DOHH2 (cell line): ENCODE results near the gene PLPPR5.

ENCODE experiments used
- H3F3A ChIP-seq: fragments of 200-600 bp; sonication (generic), shearing (Covaris generic); 2 replicates; pipeline ENCODE4 v1.6.0; 2016; ENCODE audit warnings: antibody characterized with exemption, mild to moderate bottlenecking; ENCODE audit not compliant: control insufficient read depth, insufficient read depth
- H3K27ac ChIP-seq: fragments of 200-600 bp; sonication (generic); 2 replicates; pipeline ENCODE4 v1.5.1; 2014; ENCODE audit warnings: low read depth, mild to moderate bottlenecking, low read length, moderate library complexity
- H3K27me3 ChIP-seq: fragments of 200-600 bp; sonication (generic); 2 replicates; pipeline ENCODE4 v1.6.1; 2014; ENCODE audit warnings: mild to moderate bottlenecking, low read length, mixed read lengths; ENCODE audit not compliant: control insufficient read depth
- H3K36me3 ChIP-seq: fragments of 200-600 bp; sonication (generic); 2 replicates; pipeline ENCODE4 v1.6.1; 2014; ENCODE audit warnings: mild to moderate bottlenecking, low read length, moderate library complexity, mixed read lengths; ENCODE audit not compliant: control insufficient read depth
- H3K4me1 ChIP-seq: fragments of 200-600 bp; sonication (generic); 2 replicates; pipeline ENCODE4 v1.6.1; 2014; ENCODE audit warnings: mild to moderate bottlenecking, low read length, mixed read lengths; ENCODE audit not compliant: control insufficient read depth
- H3K4me2 ChIP-seq: fragments of 200-600 bp; sonication (generic); 2 replicates; pipeline ENCODE4 v1.6.0; 2014; ENCODE audit warnings: mild to moderate bottlenecking, low read length, moderate library complexity
- H3K4me3 ChIP-seq: fragments of 200-600 bp; sonication (generic); 2 replicates; pipeline ENCODE4 v1.5.1; 2014; ENCODE audit warnings: mild to moderate bottlenecking, low read length, mixed read lengths
- H3K79me2 ChIP-seq: fragments of 200-600 bp; sonication (generic); 2 replicates; pipeline ENCODE4 v1.6.1; 2014; ENCODE audit warnings: mild to moderate bottlenecking, low read length, mixed read lengths; ENCODE audit not compliant: control insufficient read depth
- H3K9me2 ChIP-seq: fragments of 200-600 bp; sonication (generic); replicated peaks from 2 replicates; pipeline ENCODE4 v1.6.1; 2014; ENCODE audit warnings: mild to moderate bottlenecking, low read length, mixed read lengths; ENCODE audit not compliant: control insufficient read depth
- H3K9me3 ChIP-seq: fragments of 200-600 bp; sonication (generic); 2 replicates; pipeline ENCODE4 v1.6.1; 2014; ENCODE audit warnings: antibody characterized with exemption, low read length, mixed read lengths; ENCODE audit not compliant: control insufficient read depth, insufficient read depth
- H4K20me1 ChIP-seq: fragments of 200-600 bp; sonication (generic); 2 replicates; pipeline ENCODE4 v1.6.0; 2014; ENCODE audit warnings: low read depth, mild to moderate bottlenecking, antibody characterized with exemption, low read length, moderate library complexity; ENCODE audit not compliant: control insufficient read depth, insufficient read depth
- EZH2phosphoT487 ChIP-seq: fragments of 200-600 bp; sonication (generic); IDR thresholded peaks from 2 replicates; pipeline ENCODE4 v1.6.1; 2017; ENCODE audit warnings: borderline replicate concordance, mild to moderate bottlenecking, antibody characterized with exemption, low read length, moderate library complexity, mixed read lengths
- TF ChIP-seq, protein P1 (sequence below): fragments of 200-600 bp; sonication (generic); IDR thresholded peaks from one replicate; pipeline ENCODE4 v1.5.1; 2014; ENCODE audit warnings: antibody characterized with exemption, mild to moderate bottlenecking, low read depth, low read length; ENCODE audit not compliant: poor library complexity, severe bottlenecking

Gene PLPPR5

DNA sequence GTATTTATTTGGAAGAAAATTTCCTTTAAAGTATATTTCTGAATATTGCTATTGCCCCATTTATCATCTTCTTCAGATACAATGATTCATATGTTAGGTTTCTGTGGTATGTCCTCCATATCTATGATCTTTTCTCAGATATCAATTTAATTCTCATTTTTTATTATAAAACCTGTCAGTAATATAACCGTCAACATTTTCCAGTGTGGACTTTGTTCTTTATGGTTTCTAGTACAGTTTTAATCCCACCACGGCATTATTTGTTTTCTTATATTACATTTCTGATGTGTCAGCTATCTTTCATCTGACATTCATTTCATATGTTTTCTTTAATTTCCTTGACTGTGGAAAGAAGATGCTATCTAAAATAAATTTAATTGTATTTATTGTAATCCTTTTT is 97.9 kb downstream of the PLPPR5 start:
- H3K9me2 ChIP-seq, result no peaks in the 10 kb centered on the region
- no peaks in the 10 kb centered on the region for H3K79me2 ChIP-seq
- H3K9me3 ChIP-seq, result no peaks in the 10 kb centered on the region
- no peak overlapping the region for H3K4me3 ChIP-seq
- H3K4me2 ChIP-seq, result no peak overlapping the region
- H3K27ac ChIP-seq, result no peak overlapping the region
- no peaks in the 10 kb centered on the region for H3K4me1 ChIP-seq
- no peak for TF ChIP-seq EZH2phosphoT487
- TF ChIP-seq, protein P1, sequence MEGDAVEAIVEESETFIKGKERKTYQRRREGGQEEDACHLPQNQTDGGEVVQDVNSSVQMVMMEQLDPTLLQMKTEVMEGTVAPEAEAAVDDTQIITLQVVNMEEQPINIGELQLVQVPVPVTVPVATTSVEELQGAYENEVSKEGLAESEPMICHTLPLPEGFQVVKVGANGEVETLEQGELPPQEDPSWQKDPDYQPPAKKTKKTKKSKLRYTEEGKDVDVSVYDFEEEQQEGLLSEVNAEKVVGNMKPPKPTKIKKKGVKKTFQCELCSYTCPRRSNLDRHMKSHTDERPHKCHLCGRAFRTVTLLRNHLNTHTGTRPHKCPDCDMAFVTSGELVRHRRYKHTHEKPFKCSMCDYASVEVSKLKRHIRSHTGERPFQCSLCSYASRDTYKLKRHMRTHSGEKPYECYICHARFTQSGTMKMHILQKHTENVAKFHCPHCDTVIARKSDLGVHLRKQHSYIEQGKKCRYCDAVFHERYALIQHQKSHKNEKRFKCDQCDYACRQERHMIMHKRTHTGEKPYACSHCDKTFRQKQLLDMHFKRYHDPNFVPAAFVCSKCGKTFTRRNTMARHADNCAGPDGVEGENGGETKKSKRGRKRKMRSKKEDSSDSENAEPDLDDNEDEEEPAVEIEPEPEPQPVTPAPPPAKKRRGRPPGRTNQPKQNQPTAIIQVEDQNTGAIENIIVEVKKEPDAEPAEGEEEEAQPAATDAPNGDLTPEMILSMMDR, result no peak
- H3K36me3 ChIP-seq, result no peaks in the 10 kb centered on the region
- H4K20me1 ChIP-seq, result no peaks in the 10 kb centered on the region
- no peaks in the 10 kb centered on the region for H3K27me3 ChIP-seq
- H3F3A ChIP-seq, result no peaks in the 10 kb centered on the region

DNA sequence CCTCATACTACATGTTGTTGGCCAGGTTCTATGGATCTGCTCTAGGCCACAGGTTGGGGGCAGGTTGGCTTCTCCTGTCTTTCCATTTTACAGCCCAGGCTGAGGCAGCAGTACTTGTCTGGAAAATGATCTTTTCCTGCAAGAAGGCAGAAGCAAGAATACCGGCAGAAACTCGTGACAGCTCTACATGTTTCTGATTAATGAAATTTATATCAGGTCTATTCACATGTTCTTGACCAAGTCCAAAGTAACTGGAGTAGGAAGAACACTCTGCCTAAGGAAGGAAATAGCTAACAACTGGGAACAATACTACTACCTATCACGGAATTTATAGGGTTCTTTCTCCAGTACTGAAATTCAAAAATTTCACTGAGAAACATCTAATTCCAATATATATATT is 98.3 kb downstream of the PLPPR5 start:
- Histone ChIP-seq H3K9me2 (no peaks in the 10 kb centered on the region), H3K4me1 (no peaks in the 10 kb centered on the region), H3K27ac (no peak overlapping the region)

DNA sequence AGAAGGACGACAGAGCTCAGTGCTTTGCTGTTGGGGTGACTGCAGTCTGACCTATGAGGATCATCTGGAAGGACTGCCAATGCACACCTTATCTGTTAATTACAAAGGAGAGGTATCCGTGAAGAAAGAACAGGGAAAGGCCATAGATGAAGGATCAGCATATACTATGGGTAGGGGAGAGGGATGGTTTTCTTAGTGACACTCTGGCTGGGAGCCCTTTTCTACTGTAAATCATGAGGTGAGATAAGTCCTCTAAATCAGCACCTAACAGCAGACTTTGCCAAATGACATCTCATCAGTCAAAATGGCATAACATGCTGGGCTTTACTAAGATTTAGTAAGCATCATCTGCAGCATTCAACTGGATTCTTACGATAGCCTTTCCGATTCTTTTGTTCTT is 100.0 kb downstream of the PLPPR5 start:
- Histone ChIP-seq H3K9me2 (no peaks in the 10 kb centered on the region), H3K4me3 (no peak overlapping the region), H3K36me3 (no peaks in the 10 kb centered on the region), H3K27me3 (no peaks in the 10 kb centered on the region), H3K27ac (no peak overlapping the region), H3K4me2 (no peak overlapping the region), H3K4me1 (no peaks in the 10 kb centered on the region), H3K79me2 (no peaks in the 10 kb centered on the region), H3K9me3 (no peaks in the 10 kb centered on the region), H4K20me1 (no peaks in the 10 kb centered on the region), H3F3A (no peaks in the 10 kb centered on the region)
- TF ChIP-seq, protein P1, result no peak
- no peak for TF ChIP-seq EZH2phosphoT487

More for the DNA sequence above, 98.3 kb downstream of the PLPPR5 start:
- H3K9me3 ChIP-seq, result no peaks in the 10 kb centered on the region
- no peaks in the 10 kb centered on the region for H3K79me2 ChIP-seq
- no peak overlapping the region for H3K4me3 ChIP-seq
- no peaks in the 10 kb centered on the region for H4K20me1 ChIP-seq
- TF ChIP-seq, protein P1, result no peak
- no peak for TF ChIP-seq EZH2phosphoT487
- no peak overlapping the region for H3K4me2 ChIP-seq
- no peaks in the 10 kb centered on the region for H3K36me3 ChIP-seq
- no peaks in the 10 kb centered on the region for H3F3A ChIP-seq
- H3K27me3 ChIP-seq, result no peaks in the 10 kb centered on the region

GRCh38 chr1:98903726-98904125 is 100.9 kb downstream of the PLPPR5 start:
- no peak overlapping the region for H3K4me2 ChIP-seq
- no peaks in the 10 kb centered on the region for H3K9me2 ChIP-seq
- TF ChIP-seq, protein P1, result no peak
- TF ChIP-seq EZH2phosphoT487, result no peak
- no peak overlapping the region for H3K27ac ChIP-seq
- no peaks in the 10 kb centered on the region for H3K9me3 ChIP-seq
- no peaks in the 10 kb centered on the region for H3K4me1 ChIP-seq
- H3K79me2 ChIP-seq, result no peaks in the 10 kb centered on the region
- H3K36me3 ChIP-seq, result no peaks in the 10 kb centered on the region
- H3K4me3 ChIP-seq, result no peak overlapping the region
- no peaks in the 10 kb centered on the region for H3F3A ChIP-seq
- no peaks in the 10 kb centered on the region for H3K27me3 ChIP-seq
- H4K20me1 ChIP-seq, result no peaks in the 10 kb centered on the region
